GM12874 (cell line): ENCODE measurements around the gene TP73.

Experiments used
- CTCF ChIP-seq: IDR thresholded peaks from 2 replicates; pipeline ENCODE4 v1.5.1; 2011; ENCODE audit warnings: low read depth, mild to moderate bottlenecking, control low read depth, low read length, moderate library complexity; ENCODE audit not compliant: insufficient read depth

Gene TP73

DNA sequence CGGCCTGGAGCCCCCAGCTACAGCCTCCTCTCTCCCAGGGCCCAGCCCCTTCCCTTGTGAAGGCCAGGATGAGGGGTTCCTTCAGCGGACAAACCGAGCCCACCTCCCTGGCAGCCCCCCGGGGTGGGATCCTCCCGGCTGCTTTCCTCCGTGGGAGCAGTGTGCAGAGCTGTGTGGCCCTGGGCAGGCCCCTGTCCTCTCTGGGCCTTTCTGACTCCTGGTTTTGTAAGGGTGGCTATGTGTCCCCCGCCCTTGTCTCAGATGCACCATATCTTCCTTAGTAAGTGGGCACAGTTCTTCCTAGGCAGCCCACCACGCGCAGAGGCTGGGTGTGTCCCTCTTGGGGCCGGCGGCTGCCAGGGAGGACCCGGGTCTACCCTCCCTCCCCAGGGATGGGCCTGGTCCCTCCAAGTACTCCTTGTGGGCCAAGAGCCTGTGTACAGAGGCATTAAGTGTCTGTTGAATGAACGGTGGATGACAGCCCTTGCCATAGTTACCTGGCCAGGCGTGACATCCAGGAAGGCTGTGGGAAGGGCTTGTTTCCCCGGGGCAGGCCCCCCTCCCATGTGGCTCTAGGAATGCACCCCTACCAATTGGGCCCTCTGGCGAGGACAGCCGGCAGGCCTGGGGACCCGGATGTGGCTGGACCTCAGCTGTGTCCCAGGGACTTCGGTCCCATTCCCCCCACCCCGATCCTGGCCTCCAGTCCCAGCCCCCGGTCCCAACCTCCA lies 124.1 kb downstream of the TP73 start:
- no peak for TF ChIP-seq CTCF

GRCh38 chr1:3777078-3777547 lies 124.8 kb downstream of the TP73 start:
- TF ChIP-seq CTCF, result no peak

DNA sequence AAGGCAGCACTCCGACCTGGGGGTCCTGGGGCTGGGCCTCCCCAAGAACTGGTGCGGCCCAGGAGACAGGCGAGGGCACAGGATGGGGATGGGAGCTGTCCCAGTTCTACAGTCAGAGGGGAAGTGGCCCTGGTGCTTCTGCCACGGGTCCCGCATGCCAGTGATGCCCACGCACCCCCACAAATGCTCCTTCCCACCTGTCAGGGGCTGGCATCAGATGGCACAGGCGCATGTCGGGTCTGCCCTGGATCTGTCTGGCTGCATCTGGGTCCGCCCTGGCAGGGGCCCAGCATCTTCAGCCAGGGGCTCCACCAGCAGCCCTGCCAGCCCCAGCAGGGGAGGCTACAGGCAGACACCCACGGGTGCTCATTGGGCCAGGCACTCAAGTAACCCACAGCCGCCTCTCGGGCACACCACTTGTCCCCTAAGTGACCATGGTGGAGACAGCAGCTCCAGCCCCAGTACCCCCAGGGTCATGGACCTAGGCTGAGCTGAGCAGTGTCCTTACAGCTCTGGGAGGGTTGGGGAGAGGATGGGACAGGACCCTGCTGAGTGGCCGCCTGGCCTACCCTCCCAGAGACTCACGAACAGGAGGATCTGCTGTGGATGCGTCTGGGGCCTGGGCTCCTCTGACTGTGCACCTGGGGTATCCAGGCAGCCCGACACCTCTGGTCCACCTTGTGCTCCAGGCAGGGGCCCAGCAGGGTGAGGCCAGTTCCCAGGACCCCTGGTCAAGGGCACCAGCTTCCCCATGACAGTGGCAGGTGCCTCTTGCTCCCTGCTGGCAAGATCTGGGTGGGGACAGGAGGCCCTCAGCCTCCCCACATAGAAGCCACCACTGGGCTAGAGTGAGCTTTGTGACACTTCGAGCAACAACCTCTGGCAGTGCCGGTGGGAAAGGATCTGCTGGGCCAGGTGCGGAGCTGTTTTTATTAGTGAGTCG lies 125.6 kb downstream of the TP73 start:
- TF ChIP-seq CTCF, result no peak

DNA sequence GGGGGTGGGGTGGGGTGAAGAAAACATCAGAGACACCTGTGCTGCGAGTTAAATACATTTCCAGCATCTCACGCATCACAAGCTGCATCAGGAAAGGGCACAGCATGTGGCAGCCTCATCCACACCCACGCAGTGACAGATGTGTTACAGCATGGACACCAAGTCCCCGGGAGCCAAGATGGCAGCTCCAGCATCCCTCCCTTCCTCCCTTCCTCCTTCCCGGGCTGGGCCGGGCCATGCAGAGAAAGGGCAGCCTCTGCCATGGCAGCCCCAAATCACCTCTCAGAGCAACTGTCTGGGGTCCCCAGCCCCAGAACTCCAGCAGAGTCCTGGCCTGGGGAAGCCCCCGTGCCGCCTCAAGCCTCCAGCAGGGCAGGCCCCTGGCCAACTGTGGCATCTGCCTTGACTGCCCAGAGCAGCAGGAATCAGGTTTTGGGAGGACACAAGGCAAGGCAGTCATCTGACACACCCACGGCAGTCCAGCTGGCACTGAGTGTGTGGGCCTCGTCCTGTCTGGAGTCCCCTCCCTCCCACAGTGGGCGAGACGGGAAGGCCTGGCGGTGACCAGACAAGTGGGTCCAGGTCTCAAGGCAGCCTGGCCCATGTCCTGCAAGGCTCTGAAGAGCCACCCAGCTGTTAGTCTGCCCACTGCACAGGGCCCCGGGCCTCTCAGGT lies 126.4 kb downstream of the TP73 start:
- TF ChIP-seq CTCF, result no peak

- TF ChIP-seq CTCF, result no peak
Measured at GRCh38 chr1:3779265-3779911, 127.1 kb downstream of the TP73 start.

DNA sequence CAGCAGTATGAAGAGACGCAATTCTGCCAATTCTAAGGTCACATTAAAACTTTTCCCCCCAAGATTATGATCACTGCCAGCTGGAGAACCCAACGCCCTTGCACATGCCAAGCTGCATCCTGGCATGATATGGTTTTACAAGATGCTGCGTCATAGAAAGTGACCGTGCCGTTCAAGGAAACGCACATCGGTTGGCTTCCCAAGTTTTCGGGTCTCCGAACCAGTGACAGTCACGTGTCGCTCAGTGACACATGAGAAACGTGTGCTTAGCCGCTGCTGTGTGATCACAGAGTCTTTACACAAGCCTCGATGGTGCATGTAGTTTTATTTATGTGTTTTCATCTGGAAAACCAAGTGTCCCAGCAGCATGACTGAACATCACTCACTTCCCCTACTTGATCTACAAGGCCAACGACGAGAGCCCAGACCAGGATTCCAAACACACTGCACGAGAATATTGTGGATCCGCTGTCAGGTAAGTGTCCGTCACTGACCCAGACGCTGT lies 127.6 kb downstream of the TP73 start:
- no peak for TF ChIP-seq CTCF
